Cardiac fibroblast (primary cell): ENCODE measurements around the gene SHB.

Experiments used
- DNase-seq, 2 donors: peaks; one replicate each; pipeline versions ENCODE4 v3.0.0 to v3.0.0-alpha.2; 2010; ENCODE audit warnings: low read depth in 2 of 2
- H3K4me3 ChIP-seq, 2 donors: replicated peaks in 1 of 2; 1 replicate in 1 of 2; 2 replicates in 1 of 2; pipeline ENCODE4 v1.5.1; 2011; ENCODE audit warnings: low read depth in 2 of 2, low read length in 2 of 2, mild to moderate bottlenecking in 2 of 2, moderate library complexity in 1 of 2
- CTCF ChIP-seq: IDR thresholded peaks from one replicate; pipeline ENCODE4 v1.5.1; 2011; ENCODE audit warnings: low read depth, mild to moderate bottlenecking, low read length, inconsistent platforms

SHB gene

DNA sequence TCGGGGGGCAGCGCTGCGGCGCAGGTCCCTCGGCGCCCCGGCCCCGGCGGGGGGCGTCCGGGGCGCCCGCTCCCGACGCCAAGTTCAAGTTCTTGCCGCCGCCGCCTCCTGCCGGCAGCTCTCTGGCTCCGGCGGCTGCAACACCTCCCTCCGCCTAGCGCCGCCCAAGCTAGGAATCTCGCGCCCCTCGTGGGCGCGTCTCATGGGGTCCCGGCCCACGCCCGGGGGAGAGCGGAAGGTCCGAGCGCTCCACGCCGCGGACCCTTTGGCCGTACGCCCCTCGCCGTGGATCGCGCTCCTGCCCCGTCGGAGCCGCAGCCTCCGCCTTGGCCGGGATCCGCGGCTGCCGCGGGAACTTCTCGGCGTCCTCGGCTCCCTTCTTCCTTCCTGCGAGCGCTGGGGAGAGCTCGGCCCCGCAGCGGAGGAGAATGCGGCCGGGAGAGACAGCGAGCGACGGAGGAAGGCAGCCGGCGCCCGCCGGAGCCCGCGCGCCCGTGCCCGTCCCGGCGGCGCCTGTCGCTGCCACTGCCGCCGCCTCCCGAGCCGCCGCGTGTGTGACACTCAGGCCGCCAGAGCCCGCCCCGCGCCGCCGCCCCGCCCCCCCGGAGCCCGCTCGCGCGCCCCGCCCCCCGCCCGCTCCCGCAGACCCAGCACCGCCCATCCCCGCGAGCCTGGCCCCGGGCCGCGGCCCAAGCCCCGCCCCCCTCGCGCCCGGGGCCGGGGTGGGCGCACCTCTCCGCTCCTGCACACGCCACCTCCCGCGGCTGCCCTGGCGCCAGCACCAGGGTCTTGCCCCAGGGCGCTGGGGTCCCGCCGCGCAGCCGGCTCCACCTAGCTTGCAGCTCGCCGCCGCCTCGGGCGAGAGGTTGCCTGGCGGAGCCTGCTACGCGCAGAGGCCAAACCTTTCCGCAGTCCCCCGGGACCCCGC, at the start of gene SHB:
Gene SHB (minus strand): TSS at position 527 of the 928 bp plus-strand sequence. CDS start 582 bp downstream, outside the sequence.
- H3K4me3 ChIP-seq, result peak within 1 kb of the TSS; percentile 88 to 89
- TF ChIP-seq CTCF, result peak; percentile 40
- peak; percentile 61 to 71 for DNase-seq

DNA sequence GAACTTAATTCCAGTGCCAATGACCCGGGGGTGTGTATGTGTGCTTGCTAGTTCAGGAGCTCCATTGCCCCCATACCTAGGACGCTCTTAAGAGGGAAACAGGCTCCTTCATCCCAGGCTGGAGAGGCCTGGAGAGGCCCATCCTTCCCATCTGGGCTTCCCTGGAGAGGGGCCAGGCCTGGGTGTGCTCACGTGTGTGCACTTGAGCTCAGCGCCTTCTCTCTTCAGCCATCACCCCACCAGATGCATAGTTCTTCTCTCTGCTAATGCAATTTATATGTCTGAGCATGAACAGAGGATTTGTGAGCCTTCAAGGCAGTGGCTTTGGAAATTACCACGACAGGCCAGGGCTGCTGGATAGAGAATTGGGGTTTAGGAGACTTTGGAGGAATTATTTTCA, 48.6 kb upstream of the SHB start:
- H3K4me3 ChIP-seq, result no peak overlapping the region
- no peak for DNase-seq
- TF ChIP-seq CTCF, result no peak

GRCh38 chr9:38114905-38115304, 45.9 kb upstream of the SHB start:
- no peak overlapping the region for H3K4me3 ChIP-seq
- TF ChIP-seq CTCF, result no peak
- no peak for DNase-seq

GRCh38 chr9:38112456-38112855, 43.4 kb upstream of the SHB start:
- no peak for TF ChIP-seq CTCF

GRCh38 chr9:38112049-38112448, 43.0 kb upstream of the SHB start:
- H3K4me3 ChIP-seq, result no peak overlapping the region
- TF ChIP-seq CTCF, result no peak
- DNase-seq, result no peak

More at GRCh38 chr9:38112456-38112855, 43.4 kb upstream of the SHB start:
- DNase-seq, result no peak
- H3K4me3 ChIP-seq, result no peak overlapping the region

DNA sequence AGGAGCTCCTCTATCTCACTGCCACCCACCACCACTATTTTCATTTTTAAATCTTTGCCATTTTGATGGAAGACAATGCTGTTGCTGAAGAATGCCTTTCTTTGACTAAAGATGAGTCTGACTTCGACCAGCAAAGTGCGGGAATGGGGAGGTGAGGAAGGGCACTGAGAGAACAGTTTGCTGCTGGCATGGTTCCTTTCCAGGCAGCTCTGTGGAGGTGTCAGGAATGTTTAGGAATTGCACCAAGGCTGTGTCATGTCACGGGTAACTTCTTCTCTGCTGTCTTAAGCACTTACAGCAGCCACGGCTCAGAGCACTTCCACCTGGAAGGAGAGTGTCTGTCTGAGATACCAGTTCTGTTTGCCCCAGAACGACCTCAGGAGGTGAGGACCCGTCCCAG, 41.4 kb upstream of the SHB start:
- no peak for TF ChIP-seq CTCF
- no peak overlapping the region for H3K4me3 ChIP-seq
- no peak for DNase-seq

DNA sequence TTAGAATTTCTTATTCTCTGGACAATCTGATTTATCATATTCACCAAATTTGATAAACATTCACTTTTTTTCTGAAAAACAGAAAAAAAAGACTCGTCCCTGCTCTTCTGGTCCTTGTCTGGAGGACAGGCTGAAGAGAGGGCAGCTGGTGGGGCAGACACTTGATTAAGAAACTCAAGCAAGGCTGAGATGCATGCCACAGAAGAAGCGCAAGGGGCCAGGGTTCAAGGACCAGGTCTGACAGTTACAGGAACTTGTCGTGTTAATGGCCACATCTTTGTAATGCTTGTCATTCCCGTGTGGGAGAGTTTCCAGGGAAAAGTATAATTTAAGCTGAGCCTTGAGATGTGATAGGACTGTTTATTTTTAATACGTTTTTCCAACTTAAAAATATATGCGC, 40.6 kb upstream of the SHB start:
- DNase-seq, result no peak
- no peak overlapping the region for H3K4me3 ChIP-seq
- no peak for TF ChIP-seq CTCF
